ENCODE measurements around the gene BNC1. TPM values are rescaled to one million over a fixed set of nuclear protein-coding genes. Genes with fewer than 3 reads are reported as not detected.

Gene BNC1
- total RNA-seq, 6 experiments from 2014 or later = 0.12 to 0.31 (median 0.14) TPM; not detected in 3

GRCh38 chr15:83249030-83249343, 35.5 kb downstream of the BNC1 start:
- Histone ChIP-seq H3K4me3 (no peak overlapping the region), H3K27me3 (peaks cover 0 to 5% of the 10 kb centered on the region in 2 donors), H3K4me1 (no peaks in the 10 kb centered on the region), H3K27ac (no peak overlapping the region), H3K9me3 (no peaks in the 10 kb centered on the region), H3K36me3 (no peaks in the 10 kb centered on the region)
- TF ChIP-seq POLR2A (IDR thresholded peaks at IDR 0.05) = no peak
- TF ChIP-seq, protein P1, sequence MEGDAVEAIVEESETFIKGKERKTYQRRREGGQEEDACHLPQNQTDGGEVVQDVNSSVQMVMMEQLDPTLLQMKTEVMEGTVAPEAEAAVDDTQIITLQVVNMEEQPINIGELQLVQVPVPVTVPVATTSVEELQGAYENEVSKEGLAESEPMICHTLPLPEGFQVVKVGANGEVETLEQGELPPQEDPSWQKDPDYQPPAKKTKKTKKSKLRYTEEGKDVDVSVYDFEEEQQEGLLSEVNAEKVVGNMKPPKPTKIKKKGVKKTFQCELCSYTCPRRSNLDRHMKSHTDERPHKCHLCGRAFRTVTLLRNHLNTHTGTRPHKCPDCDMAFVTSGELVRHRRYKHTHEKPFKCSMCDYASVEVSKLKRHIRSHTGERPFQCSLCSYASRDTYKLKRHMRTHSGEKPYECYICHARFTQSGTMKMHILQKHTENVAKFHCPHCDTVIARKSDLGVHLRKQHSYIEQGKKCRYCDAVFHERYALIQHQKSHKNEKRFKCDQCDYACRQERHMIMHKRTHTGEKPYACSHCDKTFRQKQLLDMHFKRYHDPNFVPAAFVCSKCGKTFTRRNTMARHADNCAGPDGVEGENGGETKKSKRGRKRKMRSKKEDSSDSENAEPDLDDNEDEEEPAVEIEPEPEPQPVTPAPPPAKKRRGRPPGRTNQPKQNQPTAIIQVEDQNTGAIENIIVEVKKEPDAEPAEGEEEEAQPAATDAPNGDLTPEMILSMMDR (IDR thresholded peaks at IDR 0.05) = no peak
- DNase-seq (no peak), ATAC-seq (no peak)
- WGBS (ENCODE audit: insufficient coverage, low coverage, low lambda C conversion rate, missing lambda C conversion rate) = 3% methylated on average over 2 of the region's 3 CpGs
- intact Hi-C loops (cut with DNase I) = no loop called here

DNA sequence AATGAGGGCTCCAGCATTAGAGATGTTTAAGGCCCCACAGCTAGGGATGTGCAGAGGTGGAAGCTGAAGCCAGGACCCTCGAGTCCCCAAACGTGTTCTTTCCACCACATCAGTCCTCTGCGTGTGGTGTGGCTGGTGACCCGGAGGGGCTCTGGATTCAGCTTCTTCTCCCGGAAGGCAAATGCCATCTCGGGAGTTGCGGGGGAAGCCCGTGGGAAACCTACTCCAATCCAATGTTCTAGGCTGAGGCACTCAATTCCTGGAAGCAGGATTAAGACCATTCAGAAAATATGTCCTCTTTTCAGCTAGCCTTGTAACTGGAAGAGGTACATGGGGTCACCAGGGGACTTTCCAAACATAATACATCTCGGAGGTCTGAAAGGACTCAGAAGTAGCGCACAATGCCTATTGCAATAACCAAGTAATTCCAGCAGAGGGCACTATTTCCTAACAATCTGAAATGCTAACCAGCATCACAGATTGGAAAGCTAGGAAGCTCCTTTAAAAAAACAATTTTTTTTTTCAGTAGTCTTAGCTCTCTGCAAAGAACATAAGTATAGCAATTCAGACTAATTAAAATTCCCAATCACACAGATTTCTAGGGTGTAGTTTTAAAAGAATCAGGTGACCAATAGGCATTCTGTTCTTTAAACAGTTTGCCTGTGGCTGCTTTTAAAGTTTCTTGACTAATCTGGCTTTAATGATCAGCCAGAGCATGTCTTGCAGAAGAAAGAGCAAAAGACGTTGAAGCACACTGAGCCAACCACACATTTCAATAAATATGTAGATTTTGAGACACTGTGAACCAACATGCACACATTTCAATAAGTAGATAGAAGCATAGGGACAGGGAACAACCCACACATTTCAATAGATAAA, 36.1 kb downstream of the BNC1 start:
- 16% methylated on average over 8 of the region's 11 CpGs for WGBS (ENCODE audit: insufficient coverage, low coverage, low lambda C conversion rate, missing lambda C conversion rate)
- Histone ChIP-seq H3K4me1 (no peaks in the 10 kb centered on the region), H3K27me3 (peaks cover 0 to 5% of the 10 kb centered on the region in 2 donors), H3K27ac (no peak overlapping the region), H3K4me3 (no peak overlapping the region), H3K36me3 (no peaks in the 10 kb centered on the region), H3K9me3 (no peaks in the 10 kb centered on the region)
- no peak for DNase-seq
- intact Hi-C loops (cut with DNase I) = no loop called here
- TF ChIP-seq, protein P1 (IDR thresholded peaks at IDR 0.05) = peak; percentile 84 to 96 (median 93)
- TF ChIP-seq POLR2A (IDR thresholded peaks at IDR 0.05) = no peak
- ATAC-seq = peak; percentile 62 to 85 (median 72)

- no peaks in the 10 kb centered on the region for H3K9me3 ChIP-seq
- H3K4me3 ChIP-seq = no peak overlapping the region
- ATAC-seq (no peak), DNase-seq (no peak)
- TF ChIP-seq POLR2A (IDR thresholded peaks at IDR 0.05) = no peak
- TF ChIP-seq, protein P1 (IDR thresholded peaks at IDR 0.05) = no peak
- WGBS (ENCODE audit: insufficient coverage, low coverage, low lambda C conversion rate, missing lambda C conversion rate) = 45% methylated on average over 8 of the region's 8 CpGs
- H3K36me3 ChIP-seq = no peaks in the 10 kb centered on the region
- peaks cover 0 to 5% of the 10 kb centered on the region in 2 donors for H3K27me3 ChIP-seq
- H3K27ac ChIP-seq = no peak overlapping the region
- H3K4me1 ChIP-seq = no peaks in the 10 kb centered on the region
- intact Hi-C loops (cut with DNase I) = no loop called here
These were observed 40.8 kb downstream of the BNC1 start for GRCh38 chr15:83243634-83244033.

- TF ChIP-seq, protein P1 (IDR thresholded peaks at IDR 0.05) = no peak
- no peak for TF ChIP-seq POLR2A (IDR thresholded peaks at IDR 0.05)
- WGBS (ENCODE audit: insufficient coverage, low coverage, low lambda C conversion rate, missing lambda C conversion rate) = 89% methylated on average over 21 of the region's 21 CpGs
These were observed 54.2 kb downstream of the BNC1 start for GRCh38 chr15:83230242-83230641.

More at GRCh38 chr15:83230242-83230641, 54.2 kb downstream of the BNC1 start:
- no peaks in the 10 kb centered on the region for H3K27me3 ChIP-seq
- intact Hi-C loops (cut with DNase I) = no loop called here
- ATAC-seq (no peak), DNase-seq (no peak)
- no peaks in the 10 kb centered on the region for H3K9me3 ChIP-seq
- H3K4me1 ChIP-seq = no peaks in the 10 kb centered on the region
- H3K27ac ChIP-seq = no peak overlapping the region
- no peaks in the 10 kb centered on the region for H3K36me3 ChIP-seq
- no peak overlapping the region for H3K4me3 ChIP-seq
